AG10803 (cell line): ENCODE measurements around the gene DCHS2.
A peak's percentile ranks its signal among the peaks of the same experiment; 100 is the strongest.

Experiments
- DNase-seq: peaks from one replicate; pipeline ENCODE4 v3.0.0; 2010; ENCODE audit warnings: low read depth
- H3K4me3 ChIP-seq: 2 replicates; pipeline ENCODE4 v1.5.1; 2011; ENCODE audit warnings: mild to moderate bottlenecking, low read length, control low read depth
- CTCF ChIP-seq: conservative IDR thresholded peaks from 2 replicates; pipeline ENCODE4 v1.5.1; 2011; ENCODE audit warnings: mild to moderate bottlenecking, low read length, control low read depth, inconsistent platforms

Gene DCHS2

GRCh38 chr4:154475820-154476219 lies 15.8 kb downstream of the DCHS2 start:
- DNase-seq = no peak
- no peak overlapping the region for H3K4me3 ChIP-seq
- no peak for TF ChIP-seq CTCF

- H3K4me3 ChIP-seq = no peak overlapping the region
- TF ChIP-seq CTCF = no peak
- no peak for DNase-seq
These were observed 18.1 kb downstream of the DCHS2 start for GRCh38 chr4:154473497-154473896.

- DNase-seq = no peak
- no peak for TF ChIP-seq CTCF
These were observed 18.7 kb downstream of the DCHS2 start for GRCh38 chr4:154472858-154473257.

GRCh38 chr4:154471526-154472331 lies 19.9 kb downstream of the DCHS2 start:
- H3K4me3 ChIP-seq = no peak overlapping the region
- no peak for TF ChIP-seq CTCF
- DNase-seq = no peak

More at GRCh38 chr4:154472858-154473257, 18.7 kb downstream of the DCHS2 start:
- no peak overlapping the region for H3K4me3 ChIP-seq

GRCh38 chr4:154471032-154471431 lies 20.6 kb downstream of the DCHS2 start:
- no peak for DNase-seq
- H3K4me3 ChIP-seq = no peak overlapping the region
- no peak for TF ChIP-seq CTCF

GRCh38 chr4:154467886-154468285 lies 23.7 kb downstream of the DCHS2 start:
- TF ChIP-seq CTCF = no peak
- no peak overlapping the region for H3K4me3 ChIP-seq
- peak; percentile 14 for DNase-seq

- H3K4me3 ChIP-seq = no peak overlapping the region
- DNase-seq = no peak
- TF ChIP-seq CTCF = no peak
These were observed 25.3 kb downstream of the DCHS2 start for GRCh38 chr4:154466336-154466735.
